Melanocyte of skin (primary cell): ENCODE data around the gene FCER1A. TPM values are rescaled to one million over a fixed set of nuclear protein-coding genes. Genes with fewer than 3 reads are reported as not detected.

ENCODE experiments used
- total RNA-seq, 2 donors: library from RNA; depleted of rRNA; stranded (reverse); fragments of >200 nt; gene quantifications; 2 replicates each; pipeline ENCODE4 v1.2.3, GENCODE V29; 2012

Gene FCER1A
- total RNA-seq, result not detected

GRCh38 chr1:159302095-159302494 is at the start of gene FCER1A:
TSS of gene FCER1A (plus strand) at chr1:159302336. CDS start at chr1:159302365, 29 bp downstream.

Other genes starting within 250 kb of the FCER1A start
- under 1 TPM; 0.34 to 1.00 TPM for gene AIM2, start 225.6 kb upstream of the FCER1A start, total RNA-seq
- gene CADM3, start 130.7 kb upstream of the FCER1A start, total RNA-seq, result 10 to 100 TPM; 11.4 to 12.3 TPM
- gene ACKR1, start 97.5 kb upstream of the FCER1A start, total RNA-seq, result under 1 TPM; under 0.01 TPM
- gene OR10J4, start 129.9 kb downstream of the FCER1A start, total RNA-seq, result not detected
- not detected for gene OR10J1, start 137.4 kb downstream of the FCER1A start, total RNA-seq
- not detected for gene OR10J5, start 233.7 kb downstream of the FCER1A start, total RNA-seq